GM12874 (cell line): ENCODE data around the gene HEXIM2.

Source experiments
- TF ChIP-seq, protein P1 (sequence below): IDR thresholded peaks from 2 replicates; pipeline ENCODE4 v1.5.1; 2011; ENCODE audit warnings: low read depth, mild to moderate bottlenecking, control low read depth, low read length, moderate library complexity; ENCODE audit not compliant: insufficient read depth

Gene HEXIM2

DNA sequence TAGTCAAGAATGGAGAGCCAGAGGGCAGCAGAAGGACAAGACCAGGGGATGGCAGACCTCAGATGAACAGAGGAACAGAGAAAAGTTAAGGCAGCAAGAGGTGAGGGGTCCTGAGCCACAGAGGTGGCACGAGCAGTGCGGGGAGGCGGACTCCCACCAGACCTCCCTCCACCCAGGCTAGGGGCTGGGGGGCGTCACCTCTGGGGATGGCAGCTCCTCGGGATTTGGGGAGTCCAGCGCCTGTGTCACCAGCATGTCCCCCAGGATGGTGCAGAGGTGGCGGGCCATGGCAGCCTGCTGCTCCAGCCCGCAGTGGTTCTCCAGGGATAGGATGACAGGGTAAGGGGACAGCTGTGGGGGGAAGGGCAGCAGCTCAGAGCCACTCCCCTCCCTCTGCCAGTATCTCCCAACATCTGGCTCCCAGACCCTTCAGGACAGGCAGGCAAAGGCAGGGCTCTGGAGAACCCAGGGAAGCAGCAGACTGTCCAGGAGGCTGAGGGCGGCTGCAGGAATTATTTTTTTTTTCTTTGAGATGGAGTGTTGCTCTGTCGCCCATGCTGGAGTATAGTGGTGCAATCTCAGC, 45.1 kb upstream of the HEXIM2 start:
- TF ChIP-seq, protein P1, sequence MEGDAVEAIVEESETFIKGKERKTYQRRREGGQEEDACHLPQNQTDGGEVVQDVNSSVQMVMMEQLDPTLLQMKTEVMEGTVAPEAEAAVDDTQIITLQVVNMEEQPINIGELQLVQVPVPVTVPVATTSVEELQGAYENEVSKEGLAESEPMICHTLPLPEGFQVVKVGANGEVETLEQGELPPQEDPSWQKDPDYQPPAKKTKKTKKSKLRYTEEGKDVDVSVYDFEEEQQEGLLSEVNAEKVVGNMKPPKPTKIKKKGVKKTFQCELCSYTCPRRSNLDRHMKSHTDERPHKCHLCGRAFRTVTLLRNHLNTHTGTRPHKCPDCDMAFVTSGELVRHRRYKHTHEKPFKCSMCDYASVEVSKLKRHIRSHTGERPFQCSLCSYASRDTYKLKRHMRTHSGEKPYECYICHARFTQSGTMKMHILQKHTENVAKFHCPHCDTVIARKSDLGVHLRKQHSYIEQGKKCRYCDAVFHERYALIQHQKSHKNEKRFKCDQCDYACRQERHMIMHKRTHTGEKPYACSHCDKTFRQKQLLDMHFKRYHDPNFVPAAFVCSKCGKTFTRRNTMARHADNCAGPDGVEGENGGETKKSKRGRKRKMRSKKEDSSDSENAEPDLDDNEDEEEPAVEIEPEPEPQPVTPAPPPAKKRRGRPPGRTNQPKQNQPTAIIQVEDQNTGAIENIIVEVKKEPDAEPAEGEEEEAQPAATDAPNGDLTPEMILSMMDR: no peak

DNA sequence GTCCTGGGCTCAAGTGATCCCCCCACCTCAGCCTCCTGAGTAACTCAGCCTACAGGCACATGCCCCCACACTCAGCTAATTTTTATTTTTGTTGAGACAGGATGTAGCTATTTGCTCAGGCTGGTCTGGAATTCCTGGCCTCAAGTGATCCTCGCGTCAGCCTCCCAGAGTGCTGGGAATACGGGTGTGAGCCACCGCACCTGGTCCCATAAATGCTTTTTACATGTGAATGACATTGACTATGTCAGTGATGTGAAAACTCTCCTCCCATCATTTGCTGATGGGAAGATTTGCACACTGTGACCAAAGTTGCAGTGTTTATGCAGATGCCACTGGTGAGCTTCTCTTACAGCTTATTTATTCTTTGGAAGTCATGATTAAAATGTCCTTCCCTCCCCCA, 44.3 kb upstream of the HEXIM2 start:
- TF ChIP-seq, protein P1: no peak

DNA sequence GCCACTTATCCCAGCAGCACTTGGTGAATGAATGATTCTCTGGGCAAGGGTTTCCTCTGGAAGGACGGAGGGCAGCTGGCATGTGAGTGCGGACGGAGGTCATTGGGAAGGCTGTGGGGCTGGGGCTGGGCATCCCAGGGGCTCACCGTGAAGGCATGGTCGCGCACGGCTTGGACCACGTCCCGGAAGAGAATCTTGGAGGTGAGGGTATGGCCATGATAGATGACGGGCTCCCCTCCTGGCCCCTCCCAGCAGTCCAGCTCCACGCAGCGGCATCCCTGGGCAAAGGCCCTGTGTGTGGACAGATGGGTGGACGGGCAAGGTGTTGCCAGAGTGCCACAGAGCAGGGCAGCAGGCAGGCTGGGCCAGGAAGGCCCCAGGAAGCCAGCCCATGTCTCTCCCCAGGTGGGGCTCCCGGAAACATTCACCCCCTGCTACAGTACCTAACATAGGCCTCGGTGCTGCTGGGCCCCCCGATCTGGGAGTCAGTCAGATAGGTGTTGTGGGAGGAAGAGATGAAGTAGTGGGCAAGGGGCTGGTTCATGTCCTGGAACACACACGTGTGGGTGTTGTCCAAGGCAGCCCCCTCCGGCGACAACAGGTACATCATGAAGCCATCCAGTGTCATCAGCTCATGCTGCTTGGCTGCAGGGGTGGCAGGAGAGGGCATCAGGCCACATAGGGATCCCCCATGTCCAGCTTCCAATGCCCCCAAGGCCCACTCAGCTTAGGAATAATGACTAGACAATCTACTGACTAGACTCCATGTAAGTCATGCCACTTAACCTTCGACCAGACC, 43.6 kb upstream of the HEXIM2 start:
- TF ChIP-seq, protein P1: no peak

DNA sequence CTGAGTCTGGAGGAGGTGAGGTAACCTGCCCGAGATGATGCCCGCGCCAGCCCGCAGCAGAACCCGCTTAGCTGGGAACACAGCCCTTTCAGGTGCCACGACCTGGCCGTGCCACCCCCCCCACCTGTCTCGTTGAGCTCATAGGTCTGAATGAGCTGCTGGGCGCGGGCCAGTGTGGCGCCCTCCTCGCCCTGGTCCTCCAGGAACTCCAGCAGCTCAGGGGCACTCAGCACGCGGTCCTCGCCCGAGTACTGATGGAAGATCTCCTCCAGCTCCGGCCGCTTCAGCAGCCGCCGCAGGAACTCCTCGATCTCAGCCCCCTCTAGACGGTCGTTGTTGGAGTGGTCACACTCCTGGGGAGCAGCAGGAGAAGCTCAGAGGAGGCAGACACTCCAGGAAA, 43.0 kb upstream of the HEXIM2 start:
- TF ChIP-seq, protein P1: no peak

DNA sequence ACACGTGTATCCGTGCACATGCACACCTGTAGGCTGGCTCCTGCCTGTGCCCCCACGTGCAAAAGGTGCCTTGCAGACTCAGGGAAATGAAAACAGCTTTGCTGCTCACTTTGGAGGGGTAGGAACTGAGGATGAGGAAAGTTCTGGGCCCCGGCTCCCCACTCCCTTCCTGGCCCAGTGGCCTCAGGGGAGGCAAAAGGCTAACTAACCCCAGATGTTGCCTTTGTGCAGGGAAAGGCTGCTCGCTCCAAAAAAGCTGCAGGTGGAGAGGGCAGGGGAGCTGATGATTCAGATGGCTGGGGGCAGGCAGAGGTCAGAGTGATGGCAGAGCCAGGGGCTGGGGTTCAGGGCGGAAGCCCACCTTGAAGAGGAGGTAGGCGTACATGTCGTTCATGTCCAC, 41.7 kb upstream of the HEXIM2 start:
- TF ChIP-seq, protein P1: no peak

DNA sequence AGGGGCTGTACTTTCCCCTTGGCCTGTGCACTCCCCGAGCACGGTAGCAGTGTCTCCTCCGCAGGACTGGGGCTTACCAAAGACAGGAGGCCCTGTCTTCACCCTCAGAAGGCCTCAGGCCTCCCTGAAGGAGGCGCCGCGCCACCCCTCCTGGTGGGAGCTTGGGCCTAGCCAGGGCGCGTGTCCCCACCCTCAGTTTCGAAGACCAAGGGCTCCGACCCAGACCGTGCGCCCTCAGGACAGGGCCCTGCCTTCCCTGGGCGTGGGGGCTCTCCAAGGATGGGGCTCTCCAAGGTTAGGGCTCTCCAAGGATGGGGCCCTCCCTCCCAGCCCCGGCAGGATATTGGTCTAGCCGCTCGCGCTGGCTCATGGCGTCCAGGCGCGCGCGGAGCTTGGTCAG, 41.1 kb upstream of the HEXIM2 start:
- TF ChIP-seq, protein P1: no peak

DNA sequence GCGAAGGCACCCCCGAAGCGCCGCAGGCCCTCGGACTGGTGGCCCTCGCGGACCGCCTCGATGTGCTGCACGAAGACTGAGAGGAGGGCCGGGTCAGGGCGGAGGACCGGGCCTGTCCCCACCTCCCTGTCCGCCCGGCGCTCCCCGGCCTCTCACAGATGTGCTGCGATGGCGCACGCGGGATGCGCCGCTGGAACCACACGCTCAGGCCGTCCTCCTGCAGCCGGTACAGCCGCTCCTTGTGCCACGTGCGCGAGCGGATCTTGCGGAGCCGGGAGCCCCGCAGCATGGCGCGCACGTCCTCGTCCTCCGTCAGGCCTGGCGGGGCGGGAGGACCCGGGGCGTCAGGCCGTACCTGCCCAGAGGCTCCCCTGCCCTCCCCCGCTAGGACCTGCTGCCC, 40.6 kb upstream of the HEXIM2 start:
- TF ChIP-seq, protein P1: no peak
